GM12892 (cell line): ENCODE results near the gene CCDC149.

Source experiments
- POLR2A ChIP-seq: IDR thresholded peaks from 2 replicates; pipeline ENCODE4 v1.6.1; 2011; ENCODE audit warnings: low read depth, low read length, control low read depth
- POLR2AphosphoS5 ChIP-seq: IDR thresholded peaks from 2 replicates; pipeline ENCODE4 v1.6.1; 2011; ENCODE audit warnings: low read depth, low read length, control low read depth
- TAF1 ChIP-seq: IDR thresholded peaks from 2 replicates; pipeline ENCODE4 v1.6.1; 2011; ENCODE audit warnings: low read depth, mild to moderate bottlenecking, control low read depth, low read length, borderline replicate concordance

GRCh38 chr4:24816797-24817196 is 96.0 kb downstream of the CCDC149 start:
- TF ChIP-seq POLR2AphosphoS5 (no peak), POLR2A (no peak), TAF1 (no peak)
